Body of pancreas (tissue), 4 donors: ENCODE measurements around the gene C19orf38. TPM values are rescaled to one million over a fixed set of nuclear protein-coding genes. Genes with fewer than 3 reads are reported as not detected.
"Not testable (repeated sequence)": the region's sequence is repeated elsewhere in the genome, so short reads cannot be mapped to it uniquely, and the experiment has no call there.

ENCODE experiments used
- ATAC-seq: fragments of 150-250 bp; one replicate; pipeline ENCODE4 v1.9.1; 2016
- DNase-seq, 4 donors: peaks; one replicate each; pipeline ENCODE4 v3.0.0-alpha.2; 2019
- H3K27ac ChIP-seq, 4 donors: fragments of 200-600 bp; sonication (generic); 1 replicate in 3 of 4; 2 replicates in 1 of 4; pipeline versions ENCODE4 v1.5.1 to v1.6.1; 2016 to 2019; ENCODE audit warnings: mild to moderate bottlenecking in 1 of 4, mixed read lengths in 1 of 4, moderate library complexity in 1 of 4
- H3K27me3 ChIP-seq, 2 donors: fragments of 200-600 bp; sonication (generic); one replicate each; pipeline ENCODE4 v1.6.0; 2016; ENCODE audit warnings: mild to moderate bottlenecking in 1 of 2
- H3K36me3 ChIP-seq, 2 donors: fragments of 200-600 bp; sonication (generic); replicated peaks in 1 of 2; 2 replicates each; pipeline ENCODE4 v1.5.1; 2016; ENCODE audit warnings: low read depth in 2 of 2; ENCODE audit not compliant: insufficient read depth in 1 of 2
- H3K4me1 ChIP-seq: fragments of 200-600 bp; sonication (generic); one replicate; pipeline ENCODE4 v1.6.0; 2016
- H3K4me3 ChIP-seq, 2 donors: fragments of 200-600 bp; sonication (generic); 1 replicate in 1 of 2; 2 replicates in 1 of 2; pipeline ENCODE4 v1.5.1; 2016 to 2019
- H3K9me3 ChIP-seq, 3 donors: fragments of 200-600 bp; sonication (generic); 1 replicate in 2 of 3; 2 replicates in 1 of 3; pipeline ENCODE4 v1.5.1; 2016
- POLR2A ChIP-seq, 3 donors: fragments of 450-650 bp; IDR thresholded peaks; one replicate each; pipeline ENCODE4 v1.6.1; 2016; ENCODE audit warnings: antibody characterized with exemption in 3 of 3, mild to moderate bottlenecking in 2 of 3
- WGBS, 2 donors: methylation state at CpG; one replicate each; pipeline ENCODE4 v1.1.5; 2017; 5-methylcytosine and 5-hydroxymethylcytosine counted together
- intact Hi-C: fragments of 100-400 bp; cut with DNase I; formaldehyde crosslinking; loops from one replicate; pipeline ENCODE4 v1.15.1; 2023
- total RNA-seq, 2 donors: library from RNA; depleted of rRNA; stranded (reverse); fragments of >200 nt; gene quantifications; one replicate each; pipeline ENCODE4 v1.1.0, GENCODE V29; 2016
- TF ChIP-seq, protein P1 (sequence below), 7 experiments: fragments of 450-650 bp in 4 of 7; fragments of 200-600 bp in 3 of 7; sonication (generic) in 3 of 7; IDR thresholded peaks; one replicate each; pipeline ENCODE4 v1.5.1; 2016 to 2019; ENCODE audit warnings: antibody characterized with exemption in 7 of 7

Gene C19orf38
- total RNA-seq, 2 donors from 2014 or later, result 0.52 TPM; not detected in 1

DNA sequence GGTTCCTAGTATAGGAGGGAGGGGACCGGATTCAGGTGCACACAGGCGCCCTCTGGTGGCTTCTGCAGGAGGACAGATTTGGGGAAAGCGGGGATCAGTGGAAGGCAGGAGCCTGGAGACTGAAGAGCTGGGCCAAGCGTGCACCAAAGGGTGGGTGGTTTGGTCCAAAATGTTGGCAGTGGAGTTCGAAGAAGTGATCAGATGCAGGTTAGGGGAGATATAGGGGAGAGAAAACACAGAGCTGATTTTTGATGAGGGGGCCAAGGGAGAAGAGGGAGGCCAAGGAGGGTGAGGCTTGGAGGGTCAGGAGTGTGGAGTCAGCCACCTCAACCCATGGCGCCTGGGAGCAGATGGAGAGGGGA, 16.3 kb downstream of the C19orf38 start:
- 5 to 11% methylated on average over 6 of the region's 6 CpGs for WGBS, 2 donors

DNA sequence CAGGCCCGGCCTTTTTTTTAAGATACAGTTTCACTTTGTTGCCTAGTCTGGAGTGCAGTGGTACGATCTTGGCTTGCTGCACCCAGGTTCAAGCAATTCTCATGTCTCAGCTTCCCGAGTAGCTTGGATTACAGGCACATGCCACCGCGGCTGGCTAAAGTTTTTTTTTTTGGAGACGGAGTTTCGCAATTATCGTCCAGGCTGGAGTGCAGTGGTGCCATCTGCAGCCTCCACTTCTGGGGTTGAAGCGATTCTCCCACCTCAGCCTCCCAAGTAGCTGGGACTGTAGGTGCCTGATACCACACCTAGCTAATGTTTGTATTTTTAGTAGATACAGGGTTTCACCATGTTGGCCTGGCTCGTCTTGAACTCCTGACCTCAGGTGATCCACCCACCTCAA, 18.3 kb downstream of the C19orf38 start:
- Histone ChIP-seq H3K36me3 (no peaks in the 10 kb centered on the region), H3K9me3 (no peaks in the 10 kb centered on the region), H3K27ac (no peak overlapping the region), H3K27me3 (no peaks in the 10 kb centered on the region), H3K4me3 (no peak overlapping the region), H3K4me1 (peaks cover 24% of the 10 kb centered on the region)
- no peak for ATAC-seq
- TF ChIP-seq POLR2A (IDR thresholded peaks at IDR 0.05), result no peak
- TF ChIP-seq, protein P1, sequence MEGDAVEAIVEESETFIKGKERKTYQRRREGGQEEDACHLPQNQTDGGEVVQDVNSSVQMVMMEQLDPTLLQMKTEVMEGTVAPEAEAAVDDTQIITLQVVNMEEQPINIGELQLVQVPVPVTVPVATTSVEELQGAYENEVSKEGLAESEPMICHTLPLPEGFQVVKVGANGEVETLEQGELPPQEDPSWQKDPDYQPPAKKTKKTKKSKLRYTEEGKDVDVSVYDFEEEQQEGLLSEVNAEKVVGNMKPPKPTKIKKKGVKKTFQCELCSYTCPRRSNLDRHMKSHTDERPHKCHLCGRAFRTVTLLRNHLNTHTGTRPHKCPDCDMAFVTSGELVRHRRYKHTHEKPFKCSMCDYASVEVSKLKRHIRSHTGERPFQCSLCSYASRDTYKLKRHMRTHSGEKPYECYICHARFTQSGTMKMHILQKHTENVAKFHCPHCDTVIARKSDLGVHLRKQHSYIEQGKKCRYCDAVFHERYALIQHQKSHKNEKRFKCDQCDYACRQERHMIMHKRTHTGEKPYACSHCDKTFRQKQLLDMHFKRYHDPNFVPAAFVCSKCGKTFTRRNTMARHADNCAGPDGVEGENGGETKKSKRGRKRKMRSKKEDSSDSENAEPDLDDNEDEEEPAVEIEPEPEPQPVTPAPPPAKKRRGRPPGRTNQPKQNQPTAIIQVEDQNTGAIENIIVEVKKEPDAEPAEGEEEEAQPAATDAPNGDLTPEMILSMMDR (IDR thresholded peaks at IDR 0.05), result no peak
- 75 to 90% methylated on average over 10 of the region's 10 CpGs for WGBS, 2 donors
- DNase-seq, result no peak
- intact Hi-C loops, result no loop called here

More for the DNA sequence above, 16.3 kb downstream of the C19orf38 start:
- TF ChIP-seq, protein P1 (IDR thresholded peaks at IDR 0.05), result peak; percentile 79 to 92 (median 88)
- TF ChIP-seq POLR2A (IDR thresholded peaks at IDR 0.05), result no peak
- Histone ChIP-seq H3K4me3 (no peak overlapping the region), H3K9me3 (no peaks in the 10 kb centered on the region), H3K27me3 (no peaks in the 10 kb centered on the region), H3K4me1 (peaks cover 19% of the 10 kb centered on the region), H3K36me3 (no peaks in the 10 kb centered on the region), H3K27ac (peak overlapping the region in 3 of 4 donors; percentile 33 to 49 (median 35))
- intact Hi-C loops, result no loop called here
- ATAC-seq (peak; percentile 92), DNase-seq (peak; percentile 89 to 92 (median 90))

DNA sequence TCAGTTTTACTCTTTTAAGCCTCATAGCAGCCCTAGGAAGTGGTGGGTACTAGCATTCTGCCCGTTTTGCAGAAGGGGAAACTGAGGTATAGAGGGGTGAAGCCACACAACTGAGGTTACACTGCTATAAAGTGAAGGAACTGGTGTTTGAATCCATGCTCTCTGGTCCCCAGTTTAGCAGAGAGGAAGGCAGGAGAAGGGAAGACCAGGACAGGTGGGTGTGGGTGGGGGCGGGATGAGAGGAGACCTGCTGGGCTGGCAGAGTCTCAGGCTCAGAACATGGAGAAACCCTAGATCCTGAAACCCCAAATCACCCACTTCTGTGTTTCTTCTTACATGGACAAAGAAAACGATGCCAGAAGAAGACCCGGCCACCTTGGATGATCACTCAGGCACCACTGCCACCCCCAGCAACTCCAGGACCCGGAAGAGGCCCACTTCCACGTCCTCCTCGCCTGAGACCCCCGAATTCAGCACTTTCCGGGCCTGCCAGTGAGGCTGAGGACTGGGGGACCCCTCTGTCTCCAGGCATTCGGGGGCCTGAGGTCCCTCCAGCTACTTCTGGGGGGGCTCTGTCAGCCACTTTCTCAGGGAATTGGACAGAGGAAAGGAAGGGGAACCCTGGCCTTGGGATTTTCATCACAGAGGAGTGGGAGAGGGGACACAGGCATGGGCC, 20.8 kb downstream of the C19orf38 start:
- ATAC-seq (no peak), DNase-seq (no peak)
- TF ChIP-seq, protein P1 (IDR thresholded peaks at IDR 0.05), result no peak
- no peak for TF ChIP-seq POLR2A (IDR thresholded peaks at IDR 0.05)
- H3K4me1 ChIP-seq, result peaks cover 28% of the 10 kb centered on the region
- intact Hi-C loops, result no loop called here
- H3K9me3 ChIP-seq, result no peaks in the 10 kb centered on the region
- no peaks in the 10 kb centered on the region for H3K27me3 ChIP-seq
- 76 to 81% methylated on average over 10 of the region's 10 CpGs for WGBS, 2 donors
- H3K36me3 ChIP-seq, result no peaks in the 10 kb centered on the region
- H3K27ac ChIP-seq, result no peak overlapping the region
- no peak overlapping the region for H3K4me3 ChIP-seq

DNA sequence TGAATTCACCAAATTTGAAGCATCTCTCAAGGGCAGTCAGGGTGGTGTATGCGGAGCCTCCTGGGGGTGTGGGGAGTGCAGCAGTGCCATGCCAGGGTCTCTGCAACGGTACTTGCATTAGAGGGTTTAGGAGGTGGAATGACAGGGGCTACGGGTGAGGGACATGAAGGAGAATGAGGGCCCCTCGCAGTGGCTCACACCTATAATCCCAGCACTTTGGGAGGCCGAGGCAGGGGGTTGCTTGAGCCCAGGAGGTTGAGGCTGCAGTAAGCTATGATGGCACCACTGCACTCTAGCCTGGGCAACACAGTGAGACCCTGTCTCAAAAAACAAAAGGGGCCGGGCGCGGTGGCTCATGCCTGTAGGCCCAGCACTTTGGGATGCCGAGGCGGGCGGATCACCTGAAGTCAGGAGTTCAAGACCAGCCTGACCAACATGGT, 21.7 kb downstream of the C19orf38 start:
- H3K27me3 ChIP-seq, H3K4me3 ChIP-seq, H3K36me3 ChIP-seq, H3K9me3 ChIP-seq, H3K27ac ChIP-seq, ATAC-seq: not testable (repeated sequence)
- peaks cover 19% of the 10 kb centered on the region for H3K4me1 ChIP-seq
- 89 to 91% methylated on average over 7 to 11 of the region's 11 CpGs for WGBS, 2 donors
- DNase-seq, result peak in 1 of 4 donors; percentile 33
- intact Hi-C loops, result loop anchor here (10.0 kb wide), 1 partner anchor 55 kb away; the partner anchor contains the start of genes TIMM29 and YIPF2

DNA sequence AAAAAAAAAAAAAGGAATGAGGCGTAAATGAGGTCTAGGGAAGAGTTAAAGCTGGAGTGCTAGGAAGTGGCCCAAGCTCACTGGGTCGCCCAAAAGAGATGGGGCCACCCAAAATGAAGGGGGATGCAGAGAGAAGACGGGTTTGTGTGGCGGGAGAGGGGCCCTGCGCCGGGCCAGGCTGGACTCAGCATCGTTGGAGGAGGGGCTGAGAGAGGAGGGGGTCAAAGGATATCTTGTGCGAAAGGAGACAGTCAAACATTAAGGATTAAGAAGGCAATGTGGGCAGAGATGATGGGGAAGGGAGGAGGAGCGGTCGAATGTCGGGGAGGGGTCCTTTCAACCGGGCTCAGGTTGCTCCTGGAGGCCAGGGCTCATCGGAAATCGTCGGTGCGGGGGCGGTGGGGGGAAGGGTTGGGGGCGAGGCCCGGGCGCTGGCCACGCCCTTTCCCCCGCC, 22.3 kb downstream of the C19orf38 start:
- intact Hi-C loops, result loop anchor here (10.0 kb wide), 1 partner anchor 54 kb away; the partner anchor contains the start of genes TIMM29 and YIPF2
- 3 to 5% methylated on average over 20 of the region's 22 CpGs for WGBS, 2 donors
- DNase-seq (no peak), ATAC-seq (no peak)
- no peak overlapping the region for H3K4me3 ChIP-seq
- no peaks in the 10 kb centered on the region for H3K36me3 ChIP-seq
- peak overlapping the region; percentile 62 to 78 (median 70) for H3K27ac ChIP-seq
- no peaks in the 10 kb centered on the region for H3K9me3 ChIP-seq
- TF ChIP-seq, protein P1 (IDR thresholded peaks at IDR 0.05), result no peak
- TF ChIP-seq POLR2A (IDR thresholded peaks at IDR 0.05), result no peak
- H3K4me1 ChIP-seq, result peaks cover 18% of the 10 kb centered on the region
- no peaks in the 10 kb centered on the region for H3K27me3 ChIP-seq
